Measurements from ENCODE around the gene CYP4F12.

GRCh38 chr19:15649526-15649925, 23.4 kb upstream of the CYP4F12 start:
- no peak for TF ChIP-seq FOXP2 (optimal IDR thresholded peaks at IDR 0.05; ENCODE audit: control extremely low read depth, extremely low read length, insufficient read depth)
- no peak for TF ChIP-seq EZH2 (IDR thresholded peaks at IDR 0.05)

Measured in SK-N-MC (cell line).